Stimulated activated effector memory CD8-positive, alpha-beta T cell treated with anti-CD3 and anti-CD28 coated beads, Interleukin-12 subunit alpha, Interleukin-12 subunit beta, amount 100 ng/mL, for 72 hours (primary cell): Measurements from ENCODE around the gene PIP4K2B.

Experiments
- ATAC-seq: fragments of 150-1000 bp; cut with Tn5 transposase; 2 replicates; pipeline ENCODE4 v1.10.0; 2021
- DNase-seq, 2 donors: peaks; one replicate each; pipeline ENCODE4 v3.0.0; 2021 to 2022; ENCODE audit warnings: low spot score in 2 of 2
- H3K27ac Mint-ChIP-seq: one replicate; pipeline ENCODE4 v1.8.0; 2022; ENCODE audit warnings: mild to moderate bottlenecking, mixed read lengths
- H3K36me3 Mint-ChIP-seq: one replicate; pipeline ENCODE4 v1.8.0; 2022; ENCODE audit warnings: mild to moderate bottlenecking, mixed read lengths
- H3K4me1 Mint-ChIP-seq: one replicate; pipeline ENCODE4 v1.8.0; 2022; ENCODE audit warnings: mixed read lengths
- H3K4me3 Mint-ChIP-seq: one replicate; pipeline ENCODE4 v1.8.0; 2022; ENCODE audit warnings: mild to moderate bottlenecking, mixed read lengths
- H3K9me3 Mint-ChIP-seq: one replicate; pipeline ENCODE4 v1.8.0; 2022; ENCODE audit warnings: mixed read lengths

Gene PIP4K2B

DNA sequence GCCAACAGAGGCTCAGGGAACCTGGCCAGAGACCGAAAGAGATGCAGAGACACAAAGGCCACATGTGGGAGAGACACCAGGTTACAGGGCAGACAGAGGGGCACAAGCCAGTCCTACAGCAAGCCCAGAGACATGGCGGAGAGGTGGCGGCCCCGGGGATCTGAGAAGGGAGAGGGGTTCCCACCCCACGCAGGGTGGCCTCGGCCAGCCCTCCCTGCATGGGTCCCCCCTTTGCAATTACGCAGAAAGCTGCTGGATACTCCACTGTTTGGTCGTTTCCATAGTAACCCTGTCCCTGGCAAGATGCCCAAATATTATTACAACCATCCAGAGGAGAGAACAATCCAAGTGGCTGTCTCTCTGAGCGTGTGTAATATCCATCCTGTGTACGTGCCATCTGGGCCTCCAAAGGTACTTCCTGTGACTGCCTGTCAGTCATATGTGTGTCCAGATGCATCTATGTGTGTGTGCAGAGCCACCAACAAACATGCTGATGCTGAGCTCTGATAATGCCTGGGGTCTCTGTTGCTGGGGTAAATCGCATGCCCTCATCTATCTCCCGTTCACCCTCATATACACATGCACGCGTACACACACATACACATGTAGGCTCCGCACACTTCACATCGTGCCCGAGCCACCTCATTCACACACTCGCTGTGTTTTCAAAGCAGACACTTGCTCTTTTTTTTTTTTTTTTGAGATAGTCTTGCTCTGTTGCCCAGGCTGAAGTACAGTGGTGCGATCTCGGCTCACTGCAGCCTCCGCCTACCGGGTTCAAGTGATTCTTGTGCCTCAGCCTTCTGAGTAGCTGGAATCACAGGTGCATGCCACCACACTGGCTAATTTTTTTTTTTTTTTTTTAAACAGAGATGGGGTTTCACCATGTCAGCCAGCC lies 56.7 kb downstream of the PIP4K2B start:
- H3K4me1 Mint-ChIP-seq, result peaks cover 28% of the 10 kb centered on the region
- H3K4me3 Mint-ChIP-seq, result no peak overlapping the region
- peak overlapping the region; percentile 12 for H3K27ac Mint-ChIP-seq
- DNase-seq (no peak), ATAC-seq (peak; percentile 67)
- H3K36me3 Mint-ChIP-seq, result no peaks in the 10 kb centered on the region
- H3K9me3 Mint-ChIP-seq, result no peaks in the 10 kb centered on the region

DNA sequence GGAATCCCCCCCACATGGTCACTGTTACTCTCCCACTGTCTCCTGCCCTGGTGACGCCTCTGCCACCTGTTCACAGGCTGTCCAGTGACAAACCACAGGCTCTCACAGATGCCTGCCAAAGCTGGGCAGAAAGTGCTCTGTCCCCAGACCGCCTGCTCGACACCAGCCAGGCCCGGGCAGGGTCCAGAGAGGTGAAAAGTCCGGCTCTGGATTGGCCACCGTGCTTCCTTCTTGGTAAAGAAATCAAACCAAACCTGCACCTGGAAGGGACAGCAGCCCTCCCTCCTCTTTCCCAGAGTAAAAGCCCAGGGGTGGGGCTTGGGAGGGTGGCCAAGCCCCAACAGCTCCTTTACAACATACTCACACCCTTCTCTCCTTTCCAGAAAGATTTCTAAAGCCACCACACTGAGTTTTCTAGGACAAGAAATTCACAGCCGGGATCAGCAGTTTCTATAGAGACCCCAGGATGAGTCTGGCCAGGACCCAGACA lies 57.4 kb downstream of the PIP4K2B start:
- no peaks in the 10 kb centered on the region for H3K36me3 Mint-ChIP-seq
- DNase-seq (no peak), ATAC-seq (no peak)
- H3K9me3 Mint-ChIP-seq, result no peaks in the 10 kb centered on the region
- H3K27ac Mint-ChIP-seq, result peak overlapping the region; percentile 12
- peaks cover 24% of the 10 kb centered on the region for H3K4me1 Mint-ChIP-seq
- no peak overlapping the region for H3K4me3 Mint-ChIP-seq

DNA sequence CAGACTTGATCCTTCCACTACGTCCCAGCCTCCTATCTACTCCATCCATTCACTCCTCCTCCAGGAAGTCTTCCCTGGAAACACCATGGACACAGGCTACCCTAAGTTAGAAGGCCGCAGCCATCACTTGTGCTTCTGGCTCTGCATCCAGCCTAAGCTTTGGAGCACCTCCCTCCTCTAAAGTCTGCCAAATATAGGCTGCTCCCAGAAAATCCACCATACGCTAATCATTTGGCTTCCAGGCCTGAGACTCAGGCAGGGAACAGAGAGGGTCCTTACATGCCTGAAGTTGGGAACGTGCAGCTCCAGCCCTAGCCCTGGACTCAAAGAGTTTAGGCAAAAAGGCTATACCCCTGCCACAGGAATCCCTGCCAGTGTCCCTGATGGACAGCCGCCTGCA lies 57.9 kb downstream of the PIP4K2B start:
- H3K27ac Mint-ChIP-seq, result no peak overlapping the region
- ATAC-seq (no peak), DNase-seq (no peak)

DNA sequence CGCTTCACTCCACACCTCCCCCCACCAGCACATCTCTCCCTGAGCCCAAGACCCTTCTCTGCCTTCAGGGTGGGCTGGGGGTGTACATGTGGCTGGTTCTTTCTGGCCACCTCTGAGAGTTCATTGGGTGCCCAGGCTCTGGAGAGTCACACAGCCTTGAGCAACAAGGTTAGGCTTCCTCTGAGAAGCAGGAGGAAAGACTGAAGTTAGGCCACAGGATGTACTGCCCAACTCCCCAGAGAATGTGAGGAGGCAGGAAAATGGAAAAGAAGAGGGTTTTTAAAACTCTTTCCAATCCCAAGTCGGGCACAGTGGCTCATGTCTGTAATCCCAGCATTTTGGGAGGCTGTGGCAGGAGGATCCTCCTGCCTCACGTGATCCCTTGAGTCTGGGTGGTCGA lies 58.5 kb downstream of the PIP4K2B start:
- Mint-ChIP-seq H3K27ac (no peak overlapping the region), H3K4me3 (no peak overlapping the region), H3K9me3 (no peaks in the 10 kb centered on the region), H3K36me3 (peaks cover under 1% of the 10 kb centered on the region), H3K4me1 (peaks cover 13% of the 10 kb centered on the region)
- no peak for DNase-seq
- ATAC-seq, result no peak

More for the DNA sequence above, 57.9 kb downstream of the PIP4K2B start:
- H3K4me1 Mint-ChIP-seq, result peaks cover 19% of the 10 kb centered on the region
- no peaks in the 10 kb centered on the region for H3K36me3 Mint-ChIP-seq
- no peaks in the 10 kb centered on the region for H3K9me3 Mint-ChIP-seq
- no peak overlapping the region for H3K4me3 Mint-ChIP-seq

DNA sequence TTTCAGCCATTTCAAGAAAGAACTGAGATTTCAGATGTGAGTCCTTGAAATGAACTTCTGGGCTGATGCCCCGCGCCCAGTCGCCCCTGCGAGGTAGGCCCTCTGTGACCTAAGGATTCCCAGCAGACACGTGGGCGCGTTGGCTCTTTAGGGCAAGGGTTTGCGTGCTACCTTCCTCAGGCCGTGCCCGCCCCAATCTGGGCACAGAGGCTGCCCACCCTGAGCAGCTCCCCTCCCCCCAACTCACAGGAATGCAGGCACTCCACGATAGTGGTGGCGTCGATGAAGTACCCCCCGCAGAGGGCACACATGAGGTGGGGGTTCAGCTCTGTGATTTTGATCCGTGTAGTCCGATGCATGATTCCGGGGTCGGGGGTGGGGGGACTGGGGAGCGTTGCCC lies 59.3 kb downstream of the PIP4K2B start:
- H3K9me3 Mint-ChIP-seq, result no peaks in the 10 kb centered on the region
- H3K27ac Mint-ChIP-seq, result no peak overlapping the region
- no peak for DNase-seq
- H3K4me1 Mint-ChIP-seq, result peaks cover 19% of the 10 kb centered on the region
- no peak for ATAC-seq
- H3K36me3 Mint-ChIP-seq, result peaks cover 8% of the 10 kb centered on the region
- H3K4me3 Mint-ChIP-seq, result no peak overlapping the region

DNA sequence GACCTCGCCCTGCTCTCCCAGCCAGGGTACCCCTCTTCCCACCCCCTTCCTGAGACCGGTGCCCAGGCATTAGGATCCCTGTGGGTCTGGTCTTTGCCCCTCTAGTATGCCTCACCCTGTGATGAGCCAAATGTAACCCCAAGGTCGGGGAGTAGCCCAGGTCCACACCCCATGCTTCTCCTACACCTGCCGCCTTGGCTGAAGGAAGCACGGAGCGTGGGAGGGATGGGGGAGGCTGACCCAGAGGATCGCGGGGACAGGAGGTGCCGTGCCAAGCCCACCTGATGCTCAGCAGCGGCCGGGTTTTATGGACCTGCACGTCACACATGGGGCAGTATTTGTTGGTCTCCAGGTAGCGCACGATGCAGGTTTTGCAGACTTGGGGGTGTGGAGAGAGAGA lies 60.1 kb downstream of the PIP4K2B start:
- no peaks in the 10 kb centered on the region for H3K9me3 Mint-ChIP-seq
- ATAC-seq, result no peak
- DNase-seq, result no peak
- peaks cover 27% of the 10 kb centered on the region for H3K4me1 Mint-ChIP-seq
- no peak overlapping the region for H3K4me3 Mint-ChIP-seq
- H3K36me3 Mint-ChIP-seq, result peaks cover 15% of the 10 kb centered on the region
- H3K27ac Mint-ChIP-seq, result no peak overlapping the region

DNA sequence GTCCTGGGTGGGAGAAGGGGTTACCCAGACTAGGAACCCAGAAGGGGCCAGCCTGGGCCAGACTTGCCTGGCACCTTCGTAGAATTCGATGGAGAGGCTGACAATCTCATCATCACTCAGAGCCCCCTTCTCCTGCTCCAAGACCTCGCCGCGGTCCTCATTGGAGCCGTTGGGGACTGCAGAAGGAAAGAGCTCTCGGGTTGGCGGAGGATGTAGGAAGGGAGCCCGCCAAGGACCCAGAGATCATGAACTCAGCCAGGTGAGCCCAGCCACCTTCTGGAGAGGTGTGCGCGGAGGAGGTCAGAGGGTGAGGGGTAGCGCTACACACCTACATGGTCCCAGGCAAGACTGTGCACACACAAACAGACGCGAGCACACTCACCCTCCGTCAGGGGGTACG lies 60.7 kb downstream of the PIP4K2B start:
- Mint-ChIP-seq H3K4me3 (no peak overlapping the region), H3K36me3 (peaks cover 21% of the 10 kb centered on the region), H3K27ac (no peak overlapping the region), H3K9me3 (no peaks in the 10 kb centered on the region), H3K4me1 (peaks cover 32% of the 10 kb centered on the region)
- no peak for DNase-seq
- no peak for ATAC-seq

DNA sequence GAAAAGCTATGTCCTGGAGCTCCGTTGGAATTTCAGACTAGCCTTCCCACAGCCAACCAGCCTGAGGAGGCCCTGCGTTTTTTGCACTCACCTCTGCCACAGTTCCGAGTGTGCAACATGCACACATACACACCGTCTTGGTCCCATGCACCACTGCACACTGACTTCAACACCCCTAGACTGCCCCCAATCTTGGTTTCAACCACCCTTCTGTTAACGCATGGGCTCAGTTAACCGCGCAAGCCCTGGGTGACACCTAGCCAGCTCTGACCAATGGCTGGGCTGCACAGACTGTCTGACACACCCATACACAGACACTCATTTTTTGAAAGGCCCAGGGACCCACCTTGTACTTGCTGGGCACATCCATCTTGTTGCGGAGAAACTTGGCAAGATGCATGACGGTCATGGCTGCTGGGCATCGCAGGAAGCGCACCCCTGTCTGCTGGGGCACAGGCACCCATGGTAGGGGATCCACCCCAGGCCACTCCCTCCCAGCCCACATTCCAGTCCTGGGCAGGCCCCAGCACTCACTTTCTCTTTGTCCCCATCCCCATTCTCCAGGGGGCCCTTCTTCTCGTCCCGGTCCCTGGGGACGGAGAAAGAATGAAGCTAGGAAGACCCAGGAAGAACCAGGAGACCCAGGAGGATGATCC lies 61.2 kb downstream of the PIP4K2B start:
- Mint-ChIP-seq H3K4me1 (peaks cover 33% of the 10 kb centered on the region), H3K9me3 (no peaks in the 10 kb centered on the region), H3K4me3 (no peak overlapping the region), H3K27ac (no peak overlapping the region), H3K36me3 (peaks cover 27% of the 10 kb centered on the region)
- no peak for ATAC-seq
- no peak for DNase-seq

DNA sequence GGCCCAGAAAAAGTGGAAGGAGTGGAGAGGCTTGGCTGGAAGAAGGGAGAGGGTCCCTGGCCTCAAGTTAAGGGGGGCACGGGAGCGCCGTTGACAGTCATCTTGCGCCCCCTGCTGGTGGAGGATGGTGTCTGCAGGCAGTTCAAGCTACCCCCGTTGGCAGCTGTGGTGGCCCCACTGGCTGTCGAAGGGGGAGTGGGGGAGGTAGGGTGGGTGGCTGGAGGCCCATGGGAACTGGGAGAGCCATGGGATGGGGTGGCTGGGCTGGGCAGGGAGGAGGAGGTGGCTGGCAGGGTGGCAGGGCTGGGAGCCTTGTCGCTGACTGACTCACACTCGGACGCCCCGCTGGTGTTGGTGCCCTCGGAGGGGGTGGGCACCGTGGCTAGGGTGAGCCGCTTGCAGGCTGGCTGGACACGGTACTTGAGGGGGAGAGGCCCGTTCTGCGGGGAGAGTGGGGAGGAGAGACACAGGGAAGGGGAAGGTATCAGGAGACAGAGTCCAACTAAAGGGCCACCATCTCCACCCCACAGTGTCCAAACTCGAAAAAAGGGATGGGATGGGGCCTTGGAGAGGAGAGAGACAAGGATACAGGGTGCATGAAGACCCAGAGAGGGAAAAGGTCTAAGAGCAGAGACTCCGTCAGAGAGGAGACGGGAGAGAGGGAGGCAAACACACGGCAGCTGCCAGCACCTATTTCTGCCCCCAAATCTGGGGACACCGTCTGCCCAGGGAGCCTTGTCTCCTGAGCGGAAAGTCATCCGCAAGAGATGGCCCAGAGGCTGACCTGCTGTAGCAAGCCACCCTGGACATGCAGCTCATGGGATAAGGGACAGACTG lies 64.0 kb downstream of the PIP4K2B start:
- peaks cover 52% of the 10 kb centered on the region for H3K36me3 Mint-ChIP-seq
- H3K4me1 Mint-ChIP-seq, result peaks cover 53% of the 10 kb centered on the region
- ATAC-seq (peak; percentile 1), DNase-seq (peak; percentile 69 to 88)
- H3K27ac Mint-ChIP-seq, result peak overlapping the region; percentile 97
- no peak overlapping the region for H3K4me3 Mint-ChIP-seq
- H3K9me3 Mint-ChIP-seq, result no peaks in the 10 kb centered on the region

DNA sequence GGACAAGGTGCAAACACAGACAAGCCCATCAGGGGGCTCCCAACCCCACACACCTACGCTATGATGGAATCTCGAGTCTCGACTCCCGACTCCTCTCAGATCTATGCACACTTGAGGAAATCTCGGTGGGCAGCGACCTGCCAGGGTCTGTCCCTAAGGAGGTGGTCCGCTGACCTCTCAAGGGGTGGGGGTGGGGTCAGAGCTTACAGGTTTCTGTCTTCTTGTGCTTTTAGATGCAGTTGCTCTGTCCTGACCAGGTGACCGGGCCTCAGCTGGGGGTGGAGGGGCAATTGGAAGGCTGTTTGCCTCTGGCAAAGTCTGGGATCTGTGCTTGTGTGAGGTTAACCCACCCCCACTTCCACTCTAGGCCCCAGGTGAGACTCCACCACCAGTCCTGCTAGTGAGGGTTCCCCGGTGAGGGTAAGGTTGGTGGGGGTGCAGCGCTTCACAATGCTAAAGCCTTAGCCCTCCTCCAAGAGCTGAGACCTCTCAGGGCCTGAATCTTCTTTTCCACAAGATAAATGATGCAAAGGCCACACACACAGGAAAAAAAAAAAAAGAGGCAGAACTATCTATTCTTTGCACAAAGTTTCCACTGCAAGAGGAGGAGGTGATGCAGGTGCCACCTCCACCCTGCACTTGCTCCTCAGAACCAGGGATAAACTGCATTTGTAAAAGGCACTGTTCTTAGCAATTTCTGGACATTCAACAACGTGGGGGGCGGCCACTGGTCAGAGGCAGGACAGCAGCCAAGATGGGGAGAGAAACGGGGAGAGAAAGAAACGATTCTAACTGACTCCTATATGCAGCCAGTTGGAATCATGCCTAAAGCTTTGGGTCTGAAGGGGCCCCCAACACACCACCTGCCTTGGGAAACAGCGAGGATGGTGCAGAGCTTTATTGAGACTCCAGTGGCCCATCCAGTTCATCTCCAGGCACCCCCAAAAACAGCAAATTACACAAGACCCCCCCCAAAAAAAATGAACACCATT lies 65.1 kb downstream of the PIP4K2B start:
- ATAC-seq (no peak), DNase-seq (no peak)
- Mint-ChIP-seq H3K36me3 (peaks cover 61% of the 10 kb centered on the region), H3K4me1 (peaks cover 59% of the 10 kb centered on the region), H3K9me3 (no peaks in the 10 kb centered on the region), H3K4me3 (peak overlapping the region; percentile 97), H3K27ac (peak overlapping the region; percentile 97)

DNA sequence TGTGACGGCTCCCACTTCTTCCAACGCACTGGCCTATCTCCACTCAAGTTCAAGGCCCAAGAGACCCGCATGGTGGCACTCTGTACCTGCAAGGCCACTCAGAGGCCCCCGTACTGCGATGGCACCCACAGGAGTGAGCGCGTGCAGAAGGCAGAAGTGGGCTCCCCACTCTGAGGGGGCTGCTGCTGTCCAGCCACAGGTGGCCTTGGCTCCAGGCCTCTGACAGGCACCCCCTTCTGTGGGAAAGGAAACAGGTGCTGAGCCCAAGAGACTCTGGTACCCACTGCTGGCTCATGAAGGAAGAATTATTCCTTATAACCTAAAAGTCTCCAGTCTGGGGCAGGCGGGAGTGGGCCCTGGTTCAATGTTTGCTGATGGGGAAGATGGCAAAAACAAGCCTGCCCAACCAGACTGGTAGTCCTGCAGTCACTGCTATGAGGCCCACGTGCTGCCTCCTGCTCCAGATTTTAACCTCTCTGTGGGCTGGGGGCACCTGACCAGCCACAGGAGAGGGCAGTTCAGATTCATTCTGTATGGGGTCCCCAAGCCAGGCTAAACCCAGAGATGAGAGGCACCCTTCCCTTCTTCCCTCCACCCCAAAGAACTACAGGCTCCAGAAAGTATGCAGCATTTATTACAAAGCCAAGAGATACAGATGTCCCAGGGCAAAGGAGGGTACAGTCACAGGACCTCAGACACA lies 65.9 kb downstream of the PIP4K2B start:
- H3K27ac Mint-ChIP-seq, result peak overlapping the region; percentile 97
- DNase-seq (no peak), ATAC-seq (no peak)
- H3K36me3 Mint-ChIP-seq, result peaks cover 69% of the 10 kb centered on the region
- peak overlapping the region; percentile 97 for H3K4me3 Mint-ChIP-seq
- H3K4me1 Mint-ChIP-seq, result peaks cover 67% of the 10 kb centered on the region
- H3K9me3 Mint-ChIP-seq, result no peaks in the 10 kb centered on the region

DNA sequence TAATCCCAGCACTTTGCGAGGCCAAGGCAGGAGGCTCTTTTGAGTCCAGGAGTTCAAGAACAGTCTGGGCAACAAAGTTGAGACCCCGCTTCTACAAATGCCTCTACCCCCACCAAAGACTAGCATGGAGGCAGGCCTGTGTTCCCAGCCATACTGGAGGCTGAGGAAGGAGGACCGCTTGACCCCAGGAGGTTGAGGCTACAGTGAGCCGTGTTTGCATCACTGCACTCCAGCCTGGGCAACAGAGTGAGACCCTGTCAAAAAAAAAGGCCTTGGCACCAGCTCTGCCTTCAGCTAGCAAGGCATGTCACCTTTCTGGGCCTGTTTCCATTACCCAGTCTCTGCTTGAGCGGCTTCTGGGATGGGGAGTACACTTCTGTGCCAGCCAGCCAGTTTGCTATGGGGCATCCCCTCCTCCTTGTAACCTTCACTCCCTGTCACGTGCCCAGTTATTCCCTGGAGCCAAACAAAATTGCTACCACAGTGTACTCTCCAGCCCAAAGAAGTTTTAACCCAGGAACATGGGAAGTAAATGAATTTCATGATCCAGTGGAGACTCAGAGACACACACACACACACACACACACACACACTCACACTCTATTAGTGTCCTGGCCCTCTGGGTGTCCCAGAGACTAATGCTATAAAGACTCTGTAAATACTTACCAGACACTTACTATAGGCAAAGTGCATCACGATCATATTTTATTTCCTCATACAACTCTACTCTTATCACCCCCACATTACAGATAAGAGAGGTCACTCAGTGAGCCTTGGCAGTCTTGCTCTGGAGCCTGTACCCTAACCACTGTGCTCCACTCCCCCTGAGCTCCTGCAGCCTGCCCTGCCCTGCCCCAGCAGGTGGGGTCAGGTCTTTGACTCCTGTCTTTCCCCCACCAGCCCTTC lies 66.7 kb downstream of the PIP4K2B start:
- H3K36me3 Mint-ChIP-seq, result peaks cover 77% of the 10 kb centered on the region
- H3K27ac Mint-ChIP-seq, result peak overlapping the region; percentile 97
- DNase-seq (no peak), ATAC-seq (no peak)
- H3K4me1 Mint-ChIP-seq, result peaks cover 75% of the 10 kb centered on the region
- H3K4me3 Mint-ChIP-seq, result peak overlapping the region; percentile 97
- H3K9me3 Mint-ChIP-seq, result no peaks in the 10 kb centered on the region
